Measurements from ENCODE around the gene WDFY2.
"Not testable (repeated sequence)": the region's sequence is repeated elsewhere in the genome, so short reads cannot be mapped to it uniquely, and the experiment has no call there.

WDFY2 gene

DNA sequence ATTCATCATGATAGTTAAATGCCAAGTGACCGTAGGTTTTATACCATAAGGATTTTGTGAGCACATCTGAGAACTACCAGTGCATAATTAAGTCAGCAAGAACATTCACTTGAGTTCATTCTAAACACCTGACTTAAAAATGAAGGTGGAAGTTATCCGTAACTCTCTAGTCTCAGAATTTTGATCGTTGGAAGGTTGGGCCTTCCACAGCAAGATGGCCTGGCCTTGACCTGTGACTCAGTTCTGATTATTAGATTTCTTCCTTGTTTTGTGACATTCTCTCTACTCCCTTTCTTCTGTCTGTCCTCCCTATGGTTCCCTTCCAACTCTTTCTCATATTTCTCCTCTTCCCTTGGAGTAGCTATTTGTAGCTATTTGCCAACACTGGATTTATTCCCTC is 20.0 kb upstream of the WDFY2 start:
- no peak for DNase-seq (ENCODE audit: low read depth in 3 of 3, low spot score in 1 of 3)

GRCh38 chr13:51564671-51565070 is 19.6 kb upstream of the WDFY2 start:
- DNase-seq (ENCODE audit: low read depth in 3 of 3, low spot score in 1 of 3) = no peak

DNA sequence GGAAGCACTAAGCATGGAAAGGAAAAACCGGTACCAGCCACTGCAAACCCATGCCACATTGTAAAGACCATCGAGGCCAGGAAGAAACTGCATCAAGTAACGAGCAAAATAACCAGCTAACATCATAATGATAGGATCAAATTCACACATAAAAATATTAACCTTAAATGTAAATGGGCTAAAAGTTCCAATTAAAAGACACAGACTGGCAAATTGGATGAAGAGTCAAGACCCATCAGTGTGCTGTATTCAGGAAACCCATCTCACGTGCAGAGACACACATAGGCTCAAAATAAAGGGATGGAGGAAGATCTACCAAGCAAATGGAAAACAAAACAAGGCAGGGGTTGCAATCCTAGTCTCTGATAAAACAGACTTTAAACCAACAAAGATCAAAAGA is 15.3 kb upstream of the WDFY2 start:
- not testable (repeated sequence) for DNase-seq (ENCODE audit: low read depth in 3 of 3, low spot score in 1 of 3)

DNA sequence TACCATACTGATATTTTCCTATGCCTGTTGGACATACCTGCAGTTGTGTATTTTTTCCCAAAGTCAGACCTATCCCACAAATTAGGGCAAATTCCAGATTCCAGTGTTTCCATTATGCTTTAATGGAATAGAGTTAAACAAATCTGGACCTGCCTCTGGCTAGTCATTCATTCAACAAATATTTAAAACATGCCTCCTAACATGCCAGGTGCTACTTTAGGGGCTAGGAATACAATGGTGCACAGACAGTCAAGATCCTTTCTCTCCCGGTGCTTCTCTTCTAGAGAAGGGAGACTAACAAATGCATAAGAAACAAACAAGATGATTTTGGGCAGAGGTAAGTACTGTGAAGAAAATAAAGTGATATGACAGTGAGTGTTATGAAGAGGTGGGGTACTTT is 7.5 kb upstream of the WDFY2 start:
- no peak for DNase-seq (ENCODE audit: low read depth in 3 of 3, low spot score in 1 of 3)

DNA sequence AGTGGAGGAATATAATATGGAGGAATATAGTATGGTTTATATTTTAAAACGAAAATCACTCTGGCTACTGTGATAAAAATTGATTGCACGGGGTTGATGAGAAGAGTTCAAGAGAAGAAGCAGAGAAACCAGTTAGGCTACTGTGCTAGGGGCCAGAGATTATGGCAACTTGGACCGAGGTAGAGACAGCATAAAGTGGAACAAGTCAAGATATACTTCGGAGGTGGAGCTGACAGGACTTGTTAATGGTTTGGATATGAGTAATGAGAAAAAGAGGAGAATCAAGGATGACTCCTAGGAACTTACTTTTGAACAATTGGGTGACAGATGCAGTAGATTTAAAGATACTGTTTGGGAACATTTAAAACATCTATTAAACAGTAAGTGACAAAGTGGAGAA is 6.6 kb upstream of the WDFY2 start:
- DNase-seq (ENCODE audit: low read depth in 3 of 3, low spot score in 1 of 3) = no peak

GRCh38 chr13:51579676-51580075 is 4.6 kb upstream of the WDFY2 start:
- no peak for DNase-seq (ENCODE audit: low read depth in 3 of 3, low spot score in 1 of 3)

GRCh38 chr13:51581148-51581820 is 3.0 kb upstream of the WDFY2 start:
- no peak for DNase-seq (ENCODE audit: low read depth in 3 of 3, low spot score in 1 of 3)

- DNase-seq (ENCODE audit: low read depth in 3 of 3, low spot score in 1 of 3) = no peak
These were observed 790 bp upstream of the WDFY2 start for GRCh38 chr13:51583469-51583874.

GRCh38 chr13:51584731-51585672 is 740 bp downstream of the WDFY2 start:
- DNase-seq (ENCODE audit: low read depth in 3 of 3, low spot score in 1 of 3) = peak; percentile 11 to 32 (median 26)

DNA sequence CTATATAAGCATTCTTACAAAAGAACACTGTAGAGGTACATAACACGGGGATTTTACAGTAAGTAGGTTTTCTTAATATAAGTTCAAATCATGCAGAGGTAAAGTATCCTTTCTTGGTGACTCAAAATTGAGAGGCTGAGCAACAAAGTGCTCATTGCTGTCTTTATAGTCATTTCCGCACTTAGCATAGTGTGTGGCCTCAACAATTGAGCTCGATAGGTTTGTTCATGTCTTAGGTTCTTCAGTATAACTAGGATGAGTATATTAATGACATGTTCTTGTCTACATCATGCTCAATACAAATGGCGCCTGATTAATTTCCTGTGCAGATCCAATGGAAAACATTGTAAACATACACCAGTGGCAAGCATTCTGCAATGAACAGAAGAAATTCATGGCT is 1.4 kb downstream of the WDFY2 start:
- DNase-seq (ENCODE audit: low read depth in 3 of 3, low spot score in 1 of 3) = no peak

- no peak for DNase-seq (ENCODE audit: low read depth in 3 of 3, low spot score in 1 of 3)
These were observed 3.1 kb downstream of the WDFY2 start for GRCh38 chr13:51587372-51587771.

GRCh38 chr13:51588406-51588949 is 4.2 kb downstream of the WDFY2 start:
- DNase-seq (ENCODE audit: low read depth in 3 of 3, low spot score in 1 of 3) = no peak

DNA sequence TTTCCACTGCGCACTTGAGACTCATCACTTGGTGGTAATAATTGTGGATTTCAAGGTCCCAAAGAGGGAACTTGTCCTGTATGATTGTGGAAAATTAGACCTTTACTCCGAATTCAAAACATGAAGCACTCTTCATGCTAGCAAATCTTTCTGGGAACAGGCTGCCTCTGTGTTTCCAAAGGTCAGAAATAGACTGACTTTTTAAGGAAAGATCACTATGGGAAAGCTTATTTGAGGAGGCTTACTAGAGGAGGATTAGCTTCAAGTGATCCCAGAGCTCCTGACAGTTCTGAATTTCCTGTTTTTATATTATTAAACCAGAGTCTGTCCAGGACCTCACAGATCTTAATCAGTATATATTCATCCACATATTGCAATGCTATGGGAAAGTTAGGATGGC is 5.5 kb downstream of the WDFY2 start:
- no peak for DNase-seq (ENCODE audit: low read depth in 3 of 3, low spot score in 1 of 3)

- no peak for DNase-seq (ENCODE audit: low read depth in 3 of 3, low spot score in 1 of 3)
These were observed 6.1 kb downstream of the WDFY2 start for GRCh38 chr13:51590231-51590970.

DNA sequence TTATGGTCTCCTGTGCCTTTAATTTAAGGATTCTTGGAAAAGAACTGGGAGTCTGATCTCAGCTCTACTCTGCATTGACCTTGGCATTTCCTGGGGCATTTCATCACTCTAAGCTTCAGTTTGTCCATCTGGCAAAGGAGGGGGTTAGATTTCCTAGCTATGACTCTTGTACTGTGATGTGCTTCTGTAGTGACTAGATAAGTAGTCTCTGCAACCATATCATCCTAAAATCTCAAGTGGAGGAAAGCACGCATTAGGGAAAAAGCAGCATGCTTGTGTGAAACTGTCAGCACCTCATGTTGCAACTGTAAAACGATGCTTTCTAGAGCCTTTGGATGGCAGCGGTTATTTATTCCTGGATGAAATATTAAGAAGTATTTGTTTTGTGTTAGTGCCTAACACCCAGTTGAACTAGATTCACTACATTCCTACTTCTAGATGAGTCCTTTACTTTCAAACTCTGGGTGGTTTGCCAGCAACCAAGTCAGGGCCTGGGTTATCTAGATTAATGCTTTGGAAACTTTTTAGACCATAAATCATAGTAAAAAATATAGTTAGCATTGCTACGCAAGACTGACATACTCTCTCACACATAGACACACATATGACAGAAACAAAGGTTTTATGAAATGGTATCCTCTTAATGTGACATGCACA is 6.8 kb downstream of the WDFY2 start:
- DNase-seq (ENCODE audit: low read depth in 3 of 3, low spot score in 1 of 3) = no peak

DNA sequence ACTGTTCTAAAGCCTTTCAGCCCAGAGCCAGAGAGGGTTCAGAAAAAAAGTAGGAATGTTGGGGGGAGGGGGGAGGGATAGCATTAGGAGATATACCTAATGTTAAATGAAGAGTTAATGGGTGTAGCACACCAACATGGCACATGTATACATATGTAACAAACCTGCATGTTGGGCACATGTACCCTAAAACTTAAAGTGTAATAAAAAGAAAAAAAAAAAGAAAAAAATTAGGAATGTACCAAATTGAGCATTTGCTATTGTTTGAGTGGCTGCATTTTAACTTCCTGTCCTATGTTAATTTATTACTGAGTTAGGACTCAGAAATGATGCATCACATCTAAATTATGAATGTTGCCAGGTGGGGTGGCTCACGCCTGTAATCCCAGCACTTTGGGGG is 7.7 kb downstream of the WDFY2 start:
- not testable (repeated sequence) for DNase-seq (ENCODE audit: low read depth in 3 of 3, low spot score in 1 of 3)

GRCh38 chr13:51594432-51594831 is 10.2 kb downstream of the WDFY2 start:
- no peak for DNase-seq (ENCODE audit: low read depth in 3 of 3, low spot score in 1 of 3)

- no peak for DNase-seq (ENCODE audit: low read depth in 3 of 3, low spot score in 1 of 3)
These were observed 11.2 kb downstream of the WDFY2 start for GRCh38 chr13:51595416-51595815.

- no peak for DNase-seq (ENCODE audit: low read depth in 3 of 3, low spot score in 1 of 3)
These were observed 12.3 kb downstream of the WDFY2 start for GRCh38 chr13:51596541-51596940.

GRCh38 chr13:51599444-51600176 is 15.3 kb downstream of the WDFY2 start:
- DNase-seq (ENCODE audit: low read depth in 3 of 3, low spot score in 1 of 3) = no peak
